NB4 (cell line): Measurements from ENCODE around the gene IQCF2.

ENCODE experiments used
- DNase-seq: peaks from one replicate; pipeline ENCODE4 v3.0.0; 2010; ENCODE audit warnings: low read depth
- H3K4me3 ChIP-seq: one replicate; pipeline ENCODE4 v1.5.1; 2011; ENCODE audit warnings: mild to moderate bottlenecking, low read depth, low read length, moderate library complexity
- MAX ChIP-seq: IDR thresholded peaks from 2 replicates; pipeline ENCODE4 v1.6.1; 2011; ENCODE audit warnings: low read depth, low read length
- MYC ChIP-seq: IDR thresholded peaks from 2 replicates; pipeline ENCODE4 v1.6.1; 2011; ENCODE audit warnings: low read depth, low read length
- POLR2A ChIP-seq: IDR thresholded peaks from 2 replicates; pipeline ENCODE4 v1.6.1; 2011; ENCODE audit warnings: mild to moderate bottlenecking; ENCODE audit not compliant: insufficient read length; ENCODE audit errors: extremely low read depth
- TF ChIP-seq, protein P1 (sequence below): IDR thresholded peaks from one replicate; pipeline ENCODE4 v1.5.1; 2012; ENCODE audit warnings: low read depth, low read length

The IQCF2 gene

DNA sequence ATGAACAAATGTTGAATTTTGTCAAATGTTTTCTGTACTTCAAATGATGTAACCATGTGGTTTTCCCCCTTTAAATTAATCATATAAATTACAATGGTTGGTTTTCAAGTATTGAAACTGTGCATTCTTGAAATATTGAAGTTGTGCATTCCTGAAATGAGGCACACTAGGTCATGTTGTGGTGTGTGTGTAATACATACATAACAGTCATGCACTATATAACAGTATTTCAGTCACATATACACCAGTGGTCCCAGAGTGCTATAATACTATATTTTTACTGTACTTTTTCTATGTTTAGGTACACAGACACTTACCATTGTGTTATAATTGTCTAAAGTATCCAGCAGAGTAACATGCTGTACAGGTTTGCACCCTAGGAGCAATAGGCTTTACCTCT, 25.0 kb downstream of the IQCF2 start:
- no peak overlapping the region for H3K4me3 ChIP-seq
- no peak for DNase-seq
- no peak for TF ChIP-seq POLR2A
- TF ChIP-seq MAX = no peak
- no peak for TF ChIP-seq MYC
- TF ChIP-seq, protein P1, sequence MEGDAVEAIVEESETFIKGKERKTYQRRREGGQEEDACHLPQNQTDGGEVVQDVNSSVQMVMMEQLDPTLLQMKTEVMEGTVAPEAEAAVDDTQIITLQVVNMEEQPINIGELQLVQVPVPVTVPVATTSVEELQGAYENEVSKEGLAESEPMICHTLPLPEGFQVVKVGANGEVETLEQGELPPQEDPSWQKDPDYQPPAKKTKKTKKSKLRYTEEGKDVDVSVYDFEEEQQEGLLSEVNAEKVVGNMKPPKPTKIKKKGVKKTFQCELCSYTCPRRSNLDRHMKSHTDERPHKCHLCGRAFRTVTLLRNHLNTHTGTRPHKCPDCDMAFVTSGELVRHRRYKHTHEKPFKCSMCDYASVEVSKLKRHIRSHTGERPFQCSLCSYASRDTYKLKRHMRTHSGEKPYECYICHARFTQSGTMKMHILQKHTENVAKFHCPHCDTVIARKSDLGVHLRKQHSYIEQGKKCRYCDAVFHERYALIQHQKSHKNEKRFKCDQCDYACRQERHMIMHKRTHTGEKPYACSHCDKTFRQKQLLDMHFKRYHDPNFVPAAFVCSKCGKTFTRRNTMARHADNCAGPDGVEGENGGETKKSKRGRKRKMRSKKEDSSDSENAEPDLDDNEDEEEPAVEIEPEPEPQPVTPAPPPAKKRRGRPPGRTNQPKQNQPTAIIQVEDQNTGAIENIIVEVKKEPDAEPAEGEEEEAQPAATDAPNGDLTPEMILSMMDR = no peak

DNA sequence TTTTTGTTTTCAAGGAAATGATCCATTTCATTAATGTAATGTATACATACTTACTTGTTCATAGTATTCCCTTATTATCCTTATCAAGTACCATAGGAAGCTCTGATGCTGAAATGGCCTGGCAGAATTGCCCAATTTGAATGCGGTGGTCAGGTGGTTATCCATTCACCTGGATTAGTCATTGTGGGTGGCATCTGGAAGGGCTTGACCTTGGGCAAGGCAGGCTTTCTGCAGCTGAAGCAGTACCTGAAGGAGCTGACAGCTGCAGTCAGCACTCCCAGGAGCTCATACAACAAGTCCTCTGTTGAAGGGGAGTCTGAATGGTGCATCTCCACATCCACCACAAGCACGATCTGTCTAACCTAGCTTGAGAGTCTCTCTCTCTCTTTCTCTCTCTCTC, 26.2 kb downstream of the IQCF2 start:
- H3K4me3 ChIP-seq = no peak overlapping the region
- no peak for DNase-seq
- TF ChIP-seq, protein P1 = no peak
- TF ChIP-seq POLR2A (no peak), MAX (no peak), MYC (no peak)

DNA sequence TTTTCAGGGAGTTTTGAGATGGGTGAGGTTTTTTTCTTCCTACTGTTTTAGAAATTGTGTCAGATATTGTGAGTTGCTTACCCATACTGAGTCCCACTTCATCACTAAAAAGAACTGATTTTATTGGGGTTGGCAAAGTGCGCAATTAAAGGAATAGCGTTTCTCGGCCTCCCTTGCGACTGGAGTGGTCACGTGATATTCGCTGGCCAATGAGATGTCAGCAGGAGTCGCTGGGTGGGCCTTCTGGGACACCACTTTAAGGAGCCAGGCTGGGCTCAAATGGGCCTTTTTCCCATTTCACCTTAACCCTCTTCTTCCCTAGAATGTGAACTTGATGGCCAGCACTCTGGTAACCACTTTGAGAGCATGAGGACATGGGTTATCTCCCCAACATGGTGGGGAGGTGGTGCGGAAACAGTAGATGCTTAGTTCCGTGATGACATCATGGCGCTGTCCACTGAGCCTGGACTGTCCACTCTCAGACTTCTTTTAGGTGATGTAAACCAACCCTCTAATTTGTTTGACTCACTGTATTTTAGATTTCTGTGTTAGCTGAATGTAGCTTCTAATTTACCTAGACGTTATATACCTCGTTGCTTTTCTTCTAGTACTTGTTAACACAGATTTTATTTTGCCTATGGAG, 27.2 kb downstream of the IQCF2 start:
- DNase-seq = no peak
- TF ChIP-seq MYC (no peak), MAX (no peak), POLR2A (no peak)
- TF ChIP-seq, protein P1 = no peak
- no peak overlapping the region for H3K4me3 ChIP-seq

DNA sequence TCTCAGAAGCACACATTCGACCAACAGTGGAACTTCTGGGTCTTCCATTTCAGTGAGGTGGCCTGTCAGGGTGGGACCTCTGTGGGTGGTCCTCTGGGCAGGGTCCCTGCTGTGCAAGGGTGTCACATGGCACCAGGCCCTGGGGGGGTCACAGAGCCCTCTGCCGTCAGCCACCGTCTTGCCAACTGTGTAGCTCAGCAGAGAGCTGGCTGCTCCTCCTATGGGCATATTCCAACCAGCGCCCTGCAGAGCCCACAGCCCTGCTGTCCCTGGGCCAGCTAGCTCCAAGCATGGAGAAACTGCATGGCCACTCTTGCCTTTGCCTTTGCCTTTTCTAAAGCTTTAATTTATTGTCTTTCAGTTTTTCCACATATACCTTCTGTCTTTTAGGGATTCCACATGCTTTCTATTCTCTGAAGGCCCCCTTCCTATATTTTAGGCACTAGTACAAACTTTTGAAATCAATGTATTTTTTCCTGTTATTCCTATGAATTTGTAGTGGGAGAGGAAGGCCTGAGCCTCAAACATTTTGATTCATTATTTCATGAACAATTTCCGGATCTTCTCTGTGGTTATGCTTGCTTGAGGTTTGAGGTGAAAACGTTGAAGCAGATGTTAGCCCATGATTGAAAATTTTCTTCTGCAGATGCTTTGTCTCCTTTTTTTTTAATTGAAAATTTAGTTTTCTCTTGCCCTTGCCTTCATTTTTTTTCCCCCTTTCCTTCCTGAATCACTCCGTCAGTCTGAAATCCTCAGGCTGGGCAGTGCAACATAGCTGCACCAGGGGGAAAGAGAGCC, 30.0 kb downstream of the IQCF2 start:
- H3K4me3 ChIP-seq = no peak overlapping the region
- no peak for DNase-seq
- TF ChIP-seq MYC (no peak), POLR2A (no peak), MAX (no peak)
- TF ChIP-seq, protein P1 = no peak

DNA sequence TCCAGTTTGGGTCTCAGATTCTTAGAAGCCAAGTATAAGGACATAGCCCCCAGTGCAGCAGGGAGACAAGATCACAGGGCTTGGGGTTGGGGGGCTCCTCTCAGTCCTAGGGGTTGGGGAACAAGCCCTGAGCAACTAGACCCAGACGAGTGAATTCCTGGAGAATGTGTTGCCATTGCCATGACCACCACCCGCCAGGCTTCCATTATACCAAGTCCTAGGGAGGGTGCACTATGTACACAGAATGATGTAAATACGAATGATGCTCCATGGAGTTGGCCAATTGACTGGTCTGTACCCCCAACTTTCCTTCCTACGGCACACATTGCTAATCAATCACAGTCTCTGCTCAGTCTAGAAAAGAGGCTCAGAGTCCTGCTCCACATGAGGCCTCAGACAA, 33.0 kb downstream of the IQCF2 start:
- H3K4me3 ChIP-seq = no peak overlapping the region
- TF ChIP-seq MAX (no peak), MYC (no peak), POLR2A (no peak)
- TF ChIP-seq, protein P1 = no peak
- no peak for DNase-seq
